HG03354 (cell line): Measurements from ENCODE around the gene PAX2.

ENCODE experiments used
- ATAC-seq: cut with Tn5 transposase; IDR thresholded peaks from one replicate; pipeline ENCODE4 v1.9.1; 2021; ENCODE audit warnings: mild to moderate bottlenecking; ENCODE audit not compliant: unreplicated experiment, poor library complexity, severe bottlenecking

The PAX2 gene

DNA sequence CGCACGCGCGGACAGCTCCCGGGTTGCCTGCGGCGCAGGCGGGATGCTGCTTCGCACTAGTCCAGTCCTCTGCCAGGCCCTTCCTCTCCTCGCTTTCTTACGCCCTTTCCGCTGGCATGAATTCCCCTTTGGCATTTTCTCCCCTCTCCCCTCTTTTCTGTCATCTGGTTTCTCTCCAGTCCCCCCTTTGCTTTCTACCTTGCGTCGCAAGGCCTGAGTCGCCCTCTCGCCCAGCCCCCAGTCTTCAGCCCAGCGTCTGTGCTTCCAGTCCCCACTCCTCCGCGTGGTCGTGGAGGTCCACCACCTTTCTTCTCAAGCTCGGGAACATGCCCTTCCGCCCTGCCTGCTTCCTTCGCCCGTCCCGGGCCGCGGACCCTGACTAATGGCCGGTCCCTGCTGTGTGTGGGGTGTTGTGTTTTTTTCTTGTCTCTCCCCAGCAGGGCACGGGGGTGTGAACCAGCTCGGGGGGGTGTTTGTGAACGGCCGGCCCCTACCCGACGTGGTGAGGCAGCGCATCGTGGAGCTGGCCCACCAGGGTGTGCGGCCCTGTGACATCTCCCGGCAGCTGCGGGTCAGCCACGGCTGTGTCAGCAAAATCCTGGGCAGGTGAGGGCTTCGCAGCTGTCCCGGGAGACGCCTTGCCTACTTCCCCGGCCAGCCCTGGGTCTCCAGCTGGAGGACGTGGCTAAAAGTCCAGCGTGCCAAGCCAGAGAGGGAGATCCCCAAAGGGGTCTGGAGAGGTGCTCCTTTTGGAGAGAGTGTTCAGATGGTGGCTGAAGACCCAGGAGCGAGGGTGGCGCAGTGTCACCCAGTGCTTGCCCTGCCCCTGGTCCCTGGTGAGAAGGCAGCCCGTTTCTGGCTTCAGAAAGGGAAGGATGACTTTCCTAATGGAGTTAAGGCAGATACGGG is 4.2 kb downstream of the PAX2 start:
- ATAC-seq, result no peak

- no peak for ATAC-seq
These were observed 5.2 kb downstream of the PAX2 start for GRCh38 chr10:100750291-100751210.

DNA sequence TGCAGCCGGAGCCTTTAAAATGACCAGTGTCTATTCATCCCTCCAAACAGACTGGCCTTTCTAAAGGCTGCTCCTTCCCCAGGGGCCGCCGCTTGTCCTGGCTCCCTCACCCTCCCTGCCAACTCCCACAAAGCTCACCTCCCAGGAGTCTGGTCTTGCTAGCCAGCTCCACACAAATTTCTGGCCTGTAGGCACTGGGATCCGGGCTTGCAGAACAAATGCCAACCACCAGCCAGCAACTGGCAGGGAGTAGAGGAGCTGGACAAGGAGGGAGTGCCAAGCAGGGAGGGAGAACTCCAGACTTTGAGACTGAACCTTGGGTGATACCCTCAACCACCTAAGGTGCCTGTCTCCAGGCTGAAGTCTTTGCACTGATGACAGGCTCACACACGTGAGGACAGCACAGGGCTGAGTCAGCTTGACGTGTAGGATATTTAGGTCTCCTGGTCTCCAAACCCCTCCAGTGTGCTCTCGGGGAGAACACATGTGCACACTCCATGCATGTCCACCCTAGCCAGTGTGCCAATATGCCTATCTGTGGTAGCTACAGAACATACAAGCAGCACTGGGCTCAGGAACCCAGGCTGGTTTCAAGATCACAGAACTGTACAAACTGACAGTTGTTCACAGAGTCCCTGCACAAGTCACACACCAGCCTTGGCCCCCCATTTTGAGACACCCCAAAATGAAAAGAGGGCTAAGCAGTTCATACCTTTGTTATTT is 6.0 kb downstream of the PAX2 start:
- no peak for ATAC-seq

DNA sequence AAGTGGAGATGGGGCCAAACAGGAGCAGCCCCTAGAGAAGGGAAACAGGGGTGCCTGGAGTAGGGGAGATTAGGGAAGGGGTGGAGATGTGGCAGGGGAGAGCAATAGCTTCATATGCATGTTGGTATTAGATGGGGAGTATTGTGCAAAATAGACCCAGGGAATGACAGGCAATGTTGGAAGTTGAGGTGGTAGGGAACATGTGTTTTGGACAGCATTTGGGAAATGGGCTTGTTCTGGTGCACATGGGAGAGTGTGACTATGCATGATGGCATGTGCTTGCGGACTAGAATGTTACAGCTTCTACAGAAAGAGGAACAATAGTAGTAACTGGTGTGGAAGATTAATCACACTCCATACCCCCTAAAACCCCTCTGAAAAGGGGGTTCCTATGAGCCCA is 10.4 kb downstream of the PAX2 start:
- ATAC-seq, result no peak

GRCh38 chr10:100759331-100759730 is 13.9 kb downstream of the PAX2 start:
- no peak for ATAC-seq

- no peak for ATAC-seq
These were observed 15.3 kb downstream of the PAX2 start for GRCh38 chr10:100760726-100761125.

DNA sequence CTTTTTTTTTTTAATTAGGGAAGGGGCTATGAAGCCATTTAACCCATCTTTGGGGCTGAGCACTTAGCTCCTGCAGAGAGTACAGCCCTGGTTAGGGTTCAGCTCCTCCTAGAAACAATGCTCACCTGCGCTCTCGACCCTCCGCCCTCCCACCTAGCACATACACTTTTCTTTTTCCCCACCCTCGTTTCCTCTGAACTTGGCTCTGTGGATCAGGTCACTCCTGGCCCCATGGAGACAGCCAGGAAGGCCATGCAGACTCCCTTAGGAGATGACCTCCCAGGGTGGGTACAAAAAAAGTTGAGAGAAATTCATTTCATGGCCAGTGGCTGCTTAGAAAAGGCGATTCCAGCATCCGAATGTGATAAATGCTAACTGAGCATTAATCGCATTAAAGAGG is 15.8 kb downstream of the PAX2 start:
- ATAC-seq, result no peak

GRCh38 chr10:100763043-100763747 is 17.8 kb downstream of the PAX2 start:
- no peak for ATAC-seq

- no peak for ATAC-seq
These were observed 21.5 kb downstream of the PAX2 start for GRCh38 chr10:100766693-100767421.

GRCh38 chr10:100767422-100767775 is 22.0 kb downstream of the PAX2 start:
- no peak for ATAC-seq

DNA sequence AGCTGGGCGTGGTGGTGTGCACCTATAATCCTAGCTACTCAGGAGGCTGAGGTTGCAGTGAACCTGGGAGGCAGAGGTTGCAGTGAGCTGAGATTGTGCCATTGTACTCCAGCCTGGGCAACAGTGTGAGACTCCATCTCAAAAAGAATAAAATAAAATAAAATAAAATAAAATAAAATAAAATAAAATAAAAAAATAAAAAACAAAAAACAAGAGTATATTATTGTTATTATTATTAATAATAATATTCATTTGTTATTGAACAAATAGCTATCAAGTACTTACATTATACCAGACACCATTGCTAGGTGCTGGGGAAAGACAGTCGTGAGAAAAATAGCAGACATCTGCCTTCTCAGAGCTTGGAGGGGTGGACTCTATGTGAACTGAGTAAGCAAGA is 24.1 kb downstream of the PAX2 start:
- no peak for ATAC-seq

- no peak for ATAC-seq
These were observed 28.3 kb downstream of the PAX2 start for GRCh38 chr10:100773646-100774045.

DNA sequence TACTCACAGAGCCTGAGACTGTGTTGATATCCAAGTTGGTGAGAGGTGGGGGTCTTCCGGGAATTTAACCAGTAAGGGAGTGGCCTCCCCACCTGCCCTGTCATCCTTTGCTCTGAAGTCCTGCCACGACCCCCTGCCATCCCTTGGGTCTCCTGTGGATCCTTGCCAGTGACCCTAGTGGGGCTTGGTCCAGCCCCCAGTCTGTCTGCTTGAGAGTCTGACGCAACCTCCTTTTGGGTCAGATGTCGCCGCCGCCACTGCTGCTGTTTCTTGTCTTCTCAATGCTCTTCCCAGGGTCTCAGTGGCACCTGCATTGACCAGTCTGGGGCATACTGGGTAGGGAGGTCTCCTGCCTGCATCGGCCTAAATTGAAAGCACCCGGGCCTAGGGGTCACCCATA is 28.8 kb downstream of the PAX2 start:
- no peak for ATAC-seq

DNA sequence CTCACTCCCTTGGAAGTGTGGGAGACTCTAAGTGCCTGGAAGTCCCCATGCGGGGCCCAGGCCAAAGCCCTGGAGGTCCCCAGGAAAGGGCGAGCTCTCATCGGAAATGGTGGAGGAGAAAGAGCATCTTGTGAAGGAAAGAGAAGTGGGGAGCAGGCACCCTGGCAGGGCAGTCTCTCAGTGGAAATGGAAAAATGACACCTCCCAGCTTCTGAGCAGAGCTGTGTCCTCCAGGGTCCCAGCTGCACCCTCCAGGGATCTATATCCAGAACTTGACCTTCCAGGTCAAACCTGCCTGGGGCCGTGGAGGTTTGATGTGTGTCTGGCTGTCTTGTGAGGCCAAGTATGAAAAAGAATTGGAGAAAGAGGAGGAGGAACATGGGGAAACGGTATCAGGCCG is 29.5 kb downstream of the PAX2 start:
- ATAC-seq, result no peak

DNA sequence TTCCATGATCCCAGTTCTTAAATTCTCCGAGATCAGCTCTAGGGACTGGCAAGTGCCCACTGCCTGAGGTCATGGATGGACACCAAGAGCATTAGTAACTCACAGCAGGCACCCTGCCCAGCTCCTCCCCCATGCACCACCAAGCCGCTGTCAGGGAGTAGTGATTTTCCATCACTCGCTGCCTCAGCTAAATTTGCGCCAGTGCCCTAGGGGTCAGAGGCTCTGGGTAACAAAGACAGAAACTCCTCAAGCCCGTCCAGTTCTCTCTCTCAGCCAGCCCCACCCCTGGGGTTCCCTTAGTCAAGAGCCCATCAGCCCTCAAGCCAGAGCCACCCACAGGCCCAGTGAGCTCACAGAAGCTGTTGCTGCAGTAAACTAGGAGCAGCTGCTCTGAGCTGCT is 30.0 kb downstream of the PAX2 start:
- no peak for ATAC-seq

DNA sequence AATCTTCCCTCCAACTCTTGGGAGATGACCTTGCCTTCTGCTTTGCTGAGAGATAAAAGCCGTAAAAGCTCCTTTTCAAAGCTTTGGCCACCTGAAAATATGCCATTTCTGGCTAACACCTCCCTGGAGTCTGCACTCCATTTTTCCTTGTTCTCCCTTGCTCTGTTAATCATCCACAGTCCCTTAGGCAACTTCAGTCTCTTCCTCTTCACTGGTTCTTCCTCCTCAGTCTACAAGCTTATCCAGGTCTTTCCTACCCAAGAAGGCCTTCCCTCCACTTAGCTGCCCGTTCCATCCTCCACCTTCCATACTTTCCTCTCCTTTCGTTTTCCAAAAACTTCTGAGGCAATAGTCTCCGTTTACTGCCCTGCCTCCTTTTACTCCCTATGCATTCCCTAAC is 30.5 kb downstream of the PAX2 start:
- ATAC-seq, result no peak

DNA sequence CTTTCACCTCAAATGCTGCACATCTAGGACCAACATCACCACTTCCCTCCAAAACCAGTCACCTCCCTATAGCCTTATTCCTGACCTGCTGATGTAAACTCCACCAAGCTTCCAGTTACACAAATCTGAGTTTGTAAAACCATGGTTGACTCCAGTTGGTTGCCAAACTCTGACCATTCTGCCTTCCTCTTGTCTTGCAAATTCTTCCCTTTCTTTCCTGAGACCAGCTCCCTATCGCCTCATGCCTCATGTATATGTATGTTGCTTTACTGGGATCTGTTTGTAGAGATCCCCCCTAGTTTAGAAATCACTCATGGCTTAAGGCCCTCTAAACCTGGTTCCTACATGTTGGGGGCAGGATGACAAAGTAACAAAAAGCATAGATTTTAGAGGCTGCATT is 31.3 kb downstream of the PAX2 start:
- ATAC-seq, result no peak

DNA sequence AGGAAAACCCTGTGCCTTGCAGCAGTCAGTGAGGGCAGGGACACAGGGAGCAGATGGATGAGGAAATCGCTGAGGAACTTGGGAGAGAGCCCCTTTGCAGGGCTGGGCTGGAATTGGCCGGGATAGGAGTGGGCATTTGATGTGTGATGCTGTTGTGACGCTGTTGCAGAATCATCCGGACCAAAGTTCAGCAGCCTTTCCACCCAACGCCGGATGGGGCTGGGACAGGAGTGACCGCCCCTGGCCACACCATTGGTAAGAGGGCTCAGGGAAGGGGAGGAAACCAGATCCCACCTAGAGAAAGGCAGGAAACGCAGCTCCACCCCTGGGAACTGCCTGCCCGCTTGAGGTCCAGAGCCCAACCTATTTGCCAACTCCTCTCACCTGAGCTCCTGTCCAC is 33.9 kb downstream of the PAX2 start:
- no peak for ATAC-seq

DNA sequence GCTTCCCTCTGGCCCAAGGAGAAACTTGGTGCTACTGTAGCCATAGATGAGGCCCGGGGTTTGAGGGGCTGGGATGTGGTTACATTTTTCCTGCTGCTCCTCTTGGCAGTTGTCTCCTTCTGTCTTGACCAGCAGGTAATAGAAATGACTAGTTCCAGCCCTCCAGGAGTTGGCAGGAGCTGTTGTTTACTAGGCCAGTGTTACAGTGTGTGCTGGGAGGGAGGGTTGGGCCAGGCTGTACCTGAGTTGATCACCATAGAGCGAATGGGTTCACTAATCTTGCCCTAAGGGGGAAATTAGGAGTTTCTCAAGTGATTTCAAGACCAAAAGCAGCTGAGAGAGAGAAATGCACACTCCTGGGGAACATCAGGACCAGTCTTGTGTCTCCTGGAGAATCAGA is 34.9 kb downstream of the PAX2 start:
- no peak for ATAC-seq
